A549 (cell line): Measurements from ENCODE around the gene SH3RF3. TPM values are rescaled to one million over a fixed set of nuclear protein-coding genes. Genes with fewer than 3 reads are reported as not detected.

Source experiments
- ATAC-seq, 2 experiments: fragments of 200-7000 bp in 1 of 2; fragments of >200 bp in 1 of 2; cut with Nextera tagmentation in 1 of 2; cut with Tn5 transposase in 1 of 2; 3 replicates each; pipeline versions ENCODE4 v1.8.0 to v1.9.1; 2018 to 2020; ENCODE audit warnings: mild to moderate bottlenecking in 1 of 2, moderate library complexity in 1 of 2
- CTCF ChIA-PET: fragments of 300-600 bp; sonication (Branson Sonifier 250); formaldehyde crosslinking; extraction: SDS; loops from one replicate; lab custom pipeline; 2021; ENCODE audit warnings: antibody characterized with exemption, inconsistent platforms; lab: Yijun Ruan, JAX
- POLR2A ChIA-PET: fragments of 350-600 bp; formaldehyde crosslinking; extraction: SDS; loops from one replicate; lab custom pipeline; 2021; ENCODE audit warnings: antibody characterized with exemption, inconsistent platforms; lab: Yijun Ruan, JAX
- DNase-seq, 2 experiments: peaks; one replicate each; pipeline versions ENCODE4 v3.0.0 to v3.0.0-alpha.2; 2011 to 2016; ENCODE audit warnings: low read depth in 1 of 2, low spot score in 1 of 2
- FAIRE-seq: peaks from 2 replicates; lab custom pipeline; 2011; peaks lifted over from hg19 to GRCh38; lab: Jason Lieb, UNC
- H3K27ac ChIP-seq, 2 experiments: fragments of >200 bp; sonication (Bioruptor Twin); formaldehyde crosslinking; 3 replicates each; pipeline ENCODE4 v1.5.1; 2016 to 2017
- H3K4me1 ChIP-seq: fragments of >200 bp; sonication (Bioruptor Twin); formaldehyde crosslinking; 3 replicates; pipeline ENCODE4 v1.6.1; 2016
- H3K4me2 ChIP-seq: fragments of >200 bp; sonication (Bioruptor Twin); formaldehyde crosslinking; 3 replicates; pipeline ENCODE4 v1.6.1; 2016
- H3K4me3 ChIP-seq: fragments of >200 bp; sonication (Bioruptor Twin); formaldehyde crosslinking; 3 replicates; pipeline ENCODE4 v1.5.1; 2016
- H3K9me3 ChIP-seq: fragments of >200 bp; sonication (Bioruptor Twin); formaldehyde crosslinking; 3 replicates; pipeline ENCODE4 v1.6.1; 2016
- CBX2 ChIP-seq: fragments of 200-600 bp; sonication (generic); IDR thresholded peaks from 2 replicates; pipeline ENCODE4 v1.6.1; 2016; ENCODE audit warnings: low read depth, mild to moderate bottlenecking, borderline replicate concordance
- CHD4 ChIP-seq: fragments of 200-600 bp; sonication (generic); IDR thresholded peaks from 2 replicates; pipeline ENCODE4 v1.6.1; 2016; ENCODE audit warnings: antibody characterized with exemption, mild to moderate bottlenecking, borderline replicate concordance
- EHMT2 ChIP-seq: fragments of 200-600 bp; sonication (generic); IDR thresholded peaks from 2 replicates; pipeline ENCODE4 v1.6.1; 2016; ENCODE audit warnings: antibody characterized with exemption, low read depth, mild to moderate bottlenecking, moderate library complexity
- ESRRA ChIP-seq: fragments of 150-350 bp; IDR thresholded peaks from 2 replicates; pipeline ENCODE4 v1.6.1; 2014; ENCODE audit warnings: mild to moderate bottlenecking, low read length, borderline replicate concordance
- FOXS1 ChIP-seq: fragments of 250-450 bp; sonication (Bioruptor Pico); IDR thresholded peaks from 2 replicates; pipeline ENCODE4 v1.5.0; 2020; ENCODE audit warnings: mild to moderate bottlenecking, moderate library complexity
- GATA3 ChIP-seq: IDR thresholded peaks from 2 replicates; pipeline ENCODE4 v1.6.1; 2012; ENCODE audit warnings: borderline replicate concordance
- HOXA7 ChIP-seq: fragments of 250-450 bp; sonication (Bioruptor Pico); IDR thresholded peaks from 2 replicates; pipeline ENCODE4 v1.5.0; 2020; ENCODE audit warnings: mild to moderate bottlenecking, moderate library complexity
- HOXB13 ChIP-seq: fragments of 250-450 bp; sonication (Bioruptor Pico); IDR thresholded peaks from 2 replicates; pipeline ENCODE4 v1.5.0; 2020; ENCODE audit warnings: low read depth, mild to moderate bottlenecking, moderate library complexity
- HOXB5 ChIP-seq: fragments of 250-450 bp; sonication (Bioruptor Pico); IDR thresholded peaks from 2 replicates; pipeline ENCODE4 v1.5.0; 2020; ENCODE audit warnings: mild to moderate bottlenecking, moderate library complexity
- KDM1A ChIP-seq: fragments of 200-600 bp; sonication (generic); IDR thresholded peaks from 2 replicates; pipeline ENCODE4 v1.6.1; 2016; ENCODE audit warnings: low read depth, mild to moderate bottlenecking
- MAFK ChIP-seq: fragments of 450-650 bp; IDR thresholded peaks from 2 replicates; pipeline ENCODE4 v1.6.1; 2014; ENCODE audit not compliant: partially characterized antibody
- MAZ ChIP-seq: fragments of 150-350 bp; IDR thresholded peaks from 2 replicates; pipeline ENCODE4 v1.6.1; 2014; ENCODE audit warnings: antibody characterized with exemption, low read depth, low read length, borderline replicate concordance
- PHF8 ChIP-seq: fragments of 200-600 bp; sonication (generic); IDR thresholded peaks from 2 replicates; pipeline ENCODE4 v1.6.1; 2016; ENCODE audit warnings: low read depth, mild to moderate bottlenecking, antibody characterized with exemption, moderate library complexity, borderline replicate concordance
- POLR2AphosphoS2 ChIP-seq: conservative IDR thresholded peaks from 2 replicates; pipeline ENCODE4 v1.6.1; 2012; ENCODE audit warnings: low read length, improper control_type of control experiment, inconsistent platforms
- RNF2 ChIP-seq: fragments of 200-600 bp; sonication (generic); IDR thresholded peaks from 2 replicates; pipeline ENCODE4 v1.6.1; 2016; ENCODE audit warnings: low read depth, mild to moderate bottlenecking, antibody characterized with exemption, moderate library complexity, borderline replicate concordance
- SREBF2 ChIP-seq: fragments of 450-650 bp; IDR thresholded peaks from 2 replicates; pipeline ENCODE4 v1.6.1; 2014; ENCODE audit warnings: mild to moderate bottlenecking, moderate library complexity
- ZSCAN20 ChIP-seq: fragments of 250-450 bp; sonication (Bioruptor Pico); IDR thresholded peaks from 2 replicates; pipeline ENCODE4 v1.8.0; 2022; ENCODE audit warnings: mild to moderate bottlenecking, moderate library complexity
- WGBS: methylation state at CpG from one replicate; pipeline ENCODE4 v1.1.6; 2017; ENCODE audit errors: missing lambda C conversion rate; 5-methylcytosine and 5-hydroxymethylcytosine counted together
- polyA plus RNA-seq, 4 experiments: library from polyadenylated mRNA; depleted of rRNA in 3 of 4; stranded (reverse); fragments of >200 nt; fragmentation: RNase III in 1 of 4; extraction: RNeasy Plus Mini Kit Qiagen cat#74134 plus additional on column Dnase treatment in 1 of 4; gene quantifications; 2 replicates in 3 of 4; 3 replicates in 1 of 4; pipeline ENCODE4 v1.2.3, GENCODE V29; 2011 to 2017
- TF ChIP-seq, protein P1 (sequence below): fragments of >200 bp; sonication (Bioruptor Twin); formaldehyde crosslinking; IDR thresholded peaks from 3 replicates; pipeline ENCODE4 v1.6.1; 2016
- TF ChIP-seq, protein P2 (sequence below): IDR thresholded peaks from 2 replicates; pipeline ENCODE4 v1.6.1; 2012; ENCODE audit warnings: low read depth, borderline replicate concordance
- TF ChIP-seq, protein P3 (sequence below): fragments of >200 bp; sonication (Bioruptor Twin); formaldehyde crosslinking; IDR thresholded peaks from 2 replicates; pipeline ENCODE4 v1.6.1; 2016

The SH3RF3 gene
- polyA plus RNA-seq, 2 of the 4 experiments (the other 2 are of a cell fraction) = 0.04 to 0.21 TPM

DNA sequence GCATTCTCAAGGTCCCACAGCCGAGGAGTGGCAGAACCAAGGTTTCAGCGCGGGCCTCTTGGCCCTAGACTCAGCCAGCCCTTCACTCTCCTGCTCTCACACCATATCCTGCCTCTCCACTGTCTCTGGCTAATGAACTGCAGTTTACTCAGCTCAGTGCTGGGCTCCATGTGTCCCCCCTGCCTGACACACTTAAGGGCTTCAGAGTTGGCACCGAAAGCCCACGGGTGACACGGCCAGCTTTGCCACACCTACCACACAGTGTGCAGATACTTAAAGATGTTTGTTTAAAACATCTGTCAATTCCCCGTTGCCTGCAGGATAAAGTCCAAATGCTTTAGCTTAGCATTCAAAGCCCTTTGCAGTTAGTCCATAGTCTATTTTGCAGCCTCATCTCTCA, 243.6 kb downstream of the SH3RF3 start:
- ATAC-seq = no peak
- Histone ChIP-seq H3K27ac (no peak overlapping the region), H3K9me3 (no peaks in the 10 kb centered on the region), H3K4me1 (no peaks in the 10 kb centered on the region), H3K4me3 (no peak overlapping the region), H3K4me2 (no peak overlapping the region)
- WGBS = 58% methylated on average over 7 of the region's 7 CpGs
- ChIA-PET POLR2A (no interaction called here), CTCF (interaction anchor here (0.9 kb wide), 1 partner anchor 134 kb away, joined by 3 read pairs; no protein-coding TSS in a partner anchor)
- FAIRE-seq = no peak
- TF ChIP-seq SREBF2 (no peak), CHD4 (no peak), HOXA7 (CRISPR knock-in tag) (no peak), GATA3 (no peak), MAZ (no peak), FOXS1 (no peak), KDM1A (no peak), PHF8 (no peak), CBX2 (no peak), MAFK (no peak), HOXB13 (CRISPR knock-in tag) (no peak)
- TF ChIP-seq, protein P1, sequence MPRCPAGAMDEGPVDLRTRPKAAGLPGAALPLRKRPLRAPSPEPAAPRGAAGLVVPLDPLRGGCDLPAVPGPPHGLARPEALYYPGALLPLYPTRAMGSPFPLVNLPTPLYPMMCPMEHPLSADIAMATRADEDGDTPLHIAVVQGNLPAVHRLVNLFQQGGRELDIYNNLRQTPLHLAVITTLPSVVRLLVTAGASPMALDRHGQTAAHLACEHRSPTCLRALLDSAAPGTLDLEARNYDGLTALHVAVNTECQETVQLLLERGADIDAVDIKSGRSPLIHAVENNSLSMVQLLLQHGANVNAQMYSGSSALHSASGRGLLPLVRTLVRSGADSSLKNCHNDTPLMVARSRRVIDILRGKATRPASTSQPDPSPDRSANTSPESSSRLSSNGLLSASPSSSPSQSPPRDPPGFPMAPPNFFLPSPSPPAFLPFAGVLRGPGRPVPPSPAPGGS = no peak
- TF ChIP-seq, protein P2, sequence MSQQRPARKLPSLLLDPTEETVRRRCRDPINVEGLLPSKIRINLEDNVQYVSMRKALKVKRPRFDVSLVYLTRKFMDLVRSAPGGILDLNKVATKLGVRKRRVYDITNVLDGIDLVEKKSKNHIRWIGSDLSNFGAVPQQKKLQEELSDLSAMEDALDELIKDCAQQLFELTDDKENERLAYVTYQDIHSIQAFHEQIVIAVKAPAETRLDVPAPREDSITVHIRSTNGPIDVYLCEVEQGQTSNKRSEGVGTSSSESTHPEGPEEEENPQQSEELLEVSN = no peak
- TF ChIP-seq, all 56 proteins: peak for 0
- no peak for DNase-seq

DNA sequence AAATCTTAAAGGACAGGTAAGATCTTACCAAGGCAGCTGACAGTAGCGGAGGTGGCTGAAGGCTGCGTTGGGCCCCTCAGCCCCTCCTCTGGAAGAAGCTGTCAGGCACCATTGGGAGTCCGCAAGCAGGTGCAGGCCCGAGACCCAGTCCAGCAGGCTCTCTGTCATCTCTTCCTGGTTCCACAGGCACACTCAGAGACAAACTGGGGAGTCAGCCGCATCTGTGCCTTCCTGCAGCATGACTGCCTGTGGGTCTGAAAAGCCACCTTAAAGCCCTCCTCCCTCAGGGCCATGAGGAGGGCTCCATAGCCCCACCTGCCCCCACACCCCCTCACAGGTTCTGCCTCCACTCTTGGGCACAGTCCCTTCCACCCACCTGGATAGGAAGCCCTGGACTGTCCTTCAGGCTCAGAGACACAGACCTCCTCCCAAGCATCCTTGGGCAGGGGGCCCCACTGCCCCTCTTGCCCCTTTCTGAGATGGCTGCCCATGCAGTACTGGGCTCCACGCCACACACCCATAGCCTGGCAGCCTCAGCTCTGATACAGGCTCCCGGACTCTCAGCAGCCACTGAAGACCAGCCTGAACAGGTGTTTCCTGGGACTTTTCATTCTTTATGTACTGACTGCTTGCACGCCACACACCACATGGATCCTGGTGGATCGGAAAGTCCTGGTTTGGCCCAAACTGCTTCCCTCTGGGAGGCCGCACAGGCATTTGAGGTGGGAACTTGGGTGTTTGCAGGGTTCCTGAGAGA, 245.0 kb downstream of the SH3RF3 start:
- Histone ChIP-seq H3K4me2 (no peak overlapping the region), H3K4me3 (no peak overlapping the region), H3K4me1 (no peaks in the 10 kb centered on the region), H3K27ac (no peak overlapping the region), H3K9me3 (no peaks in the 10 kb centered on the region)
- DNase-seq = no peak
- ChIA-PET POLR2A (no interaction called here), CTCF (interaction anchor here (1.0 kb wide), 1 partner anchor 12 kb away, joined by 4 read pairs; no protein-coding TSS in a partner anchor)
- no peak for FAIRE-seq
- no peak for ATAC-seq
- WGBS = 82% methylated on average over 8 of the region's 10 CpGs
- no peak for TF ChIP-seq POLR2AphosphoS2
- TF ChIP-seq, protein P1 = no peak
- no peak for TF ChIP-seq GATA3
- TF ChIP-seq HOXB13 (CRISPR knock-in tag) = no peak
- no peak for TF ChIP-seq ESRRA
- TF ChIP-seq, protein P3, sequence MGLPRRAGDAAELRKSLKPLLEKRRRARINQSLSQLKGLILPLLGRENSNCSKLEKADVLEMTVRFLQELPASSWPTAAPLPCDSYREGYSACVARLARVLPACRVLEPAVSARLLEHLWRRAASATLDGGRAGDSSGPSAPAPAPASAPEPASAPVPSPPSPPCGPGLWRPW = no peak
- no peak for TF ChIP-seq HOXB5 (CRISPR knock-in tag)
- TF ChIP-seq RNF2 = no peak
- no peak for TF ChIP-seq ZSCAN20
- TF ChIP-seq EHMT2 = no peak
